ENCODE measurements around the gene RAB6C. TPM values are rescaled to one million over a fixed set of nuclear protein-coding genes. Genes with fewer than 3 reads are reported as not detected.
"Not testable (repeated sequence)": the region's sequence is repeated elsewhere in the genome, so short reads cannot be mapped to it uniquely, and the experiment has no call there.

RAB6C gene
- total RNA-seq, 4 donors from 2014 or later, result not detected

- no peak for ATAC-seq
- Histone ChIP-seq H3K9me3 (no peaks in the 10 kb centered on the region), H3K27me3 (no peaks in the 10 kb centered on the region), H3K36me3 (no peaks in the 10 kb centered on the region), H3K27ac (no peak overlapping the region), H3K4me3 (no peak overlapping the region), H3K4me1 (no peaks in the 10 kb centered on the region)
- in situ Hi-C loops (cut with MboI; ENCODE audit: low sequenced_read_pairs in 4 of 4) (no loop called here), intact Hi-C loops (cut with DNase I; ENCODE audit: low total_unique reads) (no loop called here)
- DNase-seq, result no peak
- TF ChIP-seq CTCF (IDR thresholded peaks at IDR 0.05 in 4 of 5, conservative IDR thresholded peaks at IDR 0.05 in 1 of 5), result no peak
- no peak for TF ChIP-seq POLR2A (IDR thresholded peaks at IDR 0.05)
Observed at GRCh38 chr2:129957891-129958290, 21.6 kb upstream of the RAB6C start.

GRCh38 chr2:129958736-129959135 is 20.7 kb upstream of the RAB6C start:
- H3K36me3 ChIP-seq; H3K27me3 ChIP-seq; H3K9me3 ChIP-seq; in situ Hi-C loops (cut with MboI; ENCODE audit: low sequenced_read_pairs in 4 of 4); H3K4me1 ChIP-seq; ATAC-seq; DNase-seq; H3K27ac ChIP-seq; intact Hi-C loops (cut with DNase I; ENCODE audit: low total_unique reads); H3K4me3 ChIP-seq: not testable (repeated sequence)

GRCh38 chr2:129968605-129969004 is 10.9 kb upstream of the RAB6C start:
- intact Hi-C loops (cut with DNase I; ENCODE audit: low total_unique reads); H3K4me3 ChIP-seq; H3K36me3 ChIP-seq; in situ Hi-C loops (cut with MboI; ENCODE audit: low sequenced_read_pairs in 4 of 4); ATAC-seq; DNase-seq; H3K27ac ChIP-seq; H3K9me3 ChIP-seq; H3K4me1 ChIP-seq; H3K27me3 ChIP-seq: not testable (repeated sequence)

- DNase-seq (no peak), ATAC-seq (no peak)
- intact Hi-C loops (cut with DNase I; ENCODE audit: low total_unique reads) (no loop called here), in situ Hi-C loops (cut with MboI; ENCODE audit: low sequenced_read_pairs in 4 of 4) (no loop called here)
- Histone ChIP-seq H3K9me3 (no peaks in the 10 kb centered on the region), H3K4me1 (peaks cover 0 to 5% of the 10 kb centered on the region in 2 donors), H3K27me3 (peaks cover 13 to 15% (median 14%) of the 10 kb centered on the region in 3 donors), H3K36me3 (no peaks in the 10 kb centered on the region), H3K4me3 (no peak overlapping the region), H3K27ac (no peak overlapping the region)
- no peak for TF ChIP-seq POLR2A (IDR thresholded peaks at IDR 0.05)
- TF ChIP-seq CTCF (IDR thresholded peaks at IDR 0.05 in 4 of 5, conservative IDR thresholded peaks at IDR 0.05 in 1 of 5), result no peak
Observed at GRCh38 chr2:129975016-129975774, 4.3 kb upstream of the RAB6C start.

- H3K27ac ChIP-seq; ATAC-seq; in situ Hi-C loops (cut with MboI; ENCODE audit: low sequenced_read_pairs in 4 of 4); H3K9me3 ChIP-seq; H3K36me3 ChIP-seq; H3K4me1 ChIP-seq; DNase-seq; intact Hi-C loops (cut with DNase I; ENCODE audit: low total_unique reads); H3K4me3 ChIP-seq: not testable (repeated sequence)
- peaks cover 13 to 21% (median 14%) of the 10 kb centered on the region in 3 donors for H3K27me3 ChIP-seq
Observed at GRCh38 chr2:129976969-129977368, 2.5 kb upstream of the RAB6C start.

- Histone ChIP-seq H3K36me3 (no peaks in the 10 kb centered on the region), H3K27ac (no peak overlapping the region), H3K4me1 (peaks cover 0 to 5% of the 10 kb centered on the region in 2 donors), H3K9me3 (no peaks in the 10 kb centered on the region), H3K27me3 (peaks cover 13 to 21% (median 14%) of the 10 kb centered on the region in 3 donors), H3K4me3 (no peak overlapping the region)
- DNase-seq (no peak), ATAC-seq (no peak)
- TF ChIP-seq CTCF (IDR thresholded peaks at IDR 0.05 in 4 of 5, conservative IDR thresholded peaks at IDR 0.05 in 1 of 5), result no peak
- TF ChIP-seq POLR2A (IDR thresholded peaks at IDR 0.05), result no peak
- in situ Hi-C loops (cut with MboI; ENCODE audit: low sequenced_read_pairs in 4 of 4) (no loop called here), intact Hi-C loops (cut with DNase I; ENCODE audit: low total_unique reads) (no loop called here)
Observed at GRCh38 chr2:129977986-129978385, 1.5 kb upstream of the RAB6C start.

- H3K9me3 ChIP-seq; H3K27ac ChIP-seq; H3K4me1 ChIP-seq; in situ Hi-C loops (cut with MboI; ENCODE audit: low sequenced_read_pairs in 4 of 4); H3K36me3 ChIP-seq; intact Hi-C loops (cut with DNase I; ENCODE audit: low total_unique reads); DNase-seq; ATAC-seq: not testable (repeated sequence)
- H3K27me3 ChIP-seq, result peaks cover 12 to 21% (median 13%) of the 10 kb centered on the region in 3 donors
- peak overlapping the region in 1 of 4 donors; percentile 55 for H3K4me3 ChIP-seq
Observed at GRCh38 chr2:129980246-129980645, 780 bp downstream of the RAB6C start.

- not testable (repeated sequence) for DNase-seq
Observed at GRCh38 chr2:129981689-129982088, 2.2 kb downstream of the RAB6C start.

More at GRCh38 chr2:129981689-129982088, 2.2 kb downstream of the RAB6C start:
- intact Hi-C loops (cut with DNase I; ENCODE audit: low total_unique reads); H3K4me1 ChIP-seq; H3K9me3 ChIP-seq; in situ Hi-C loops (cut with MboI; ENCODE audit: low sequenced_read_pairs in 4 of 4); ATAC-seq; H3K27ac ChIP-seq; H3K36me3 ChIP-seq; H3K4me3 ChIP-seq: not testable (repeated sequence)
- peaks cover 12 to 21% (median 13%) of the 10 kb centered on the region in 3 donors for H3K27me3 ChIP-seq
